ENCODE results near the gene LTA.
A peak's percentile ranks its signal among the peaks of the same experiment; 100 is the strongest.

LTA gene

GRCh38 chr6:31572041-31572911, at the start of gene LTA:
LTA (plus strand) TSS chr6:31572289; CDS start chr6:31572743, 454 bp downstream.
- peak; percentile 69 for DNase-seq (ENCODE audit: low read depth)

DNA sequence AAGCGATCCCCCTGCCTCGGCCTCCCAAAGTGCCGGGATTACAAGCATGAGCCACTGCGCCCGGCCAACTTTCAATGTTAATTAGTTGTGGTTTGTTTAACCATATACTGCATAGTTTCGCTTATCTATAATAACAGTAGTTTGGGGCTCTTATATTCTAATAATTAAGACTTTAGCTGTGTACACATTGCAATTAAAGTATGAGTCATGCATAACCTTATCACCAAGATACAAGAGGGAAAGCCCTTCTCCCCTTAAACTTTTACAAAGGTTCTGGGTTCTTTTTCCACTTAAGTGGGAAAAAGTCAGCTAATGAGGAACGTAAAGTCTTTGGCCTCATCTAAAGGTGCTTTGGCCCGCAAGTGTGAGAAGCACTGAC, 46.5 kb upstream of the LTA start:
- no peak for DNase-seq (ENCODE audit: low read depth)

DNA sequence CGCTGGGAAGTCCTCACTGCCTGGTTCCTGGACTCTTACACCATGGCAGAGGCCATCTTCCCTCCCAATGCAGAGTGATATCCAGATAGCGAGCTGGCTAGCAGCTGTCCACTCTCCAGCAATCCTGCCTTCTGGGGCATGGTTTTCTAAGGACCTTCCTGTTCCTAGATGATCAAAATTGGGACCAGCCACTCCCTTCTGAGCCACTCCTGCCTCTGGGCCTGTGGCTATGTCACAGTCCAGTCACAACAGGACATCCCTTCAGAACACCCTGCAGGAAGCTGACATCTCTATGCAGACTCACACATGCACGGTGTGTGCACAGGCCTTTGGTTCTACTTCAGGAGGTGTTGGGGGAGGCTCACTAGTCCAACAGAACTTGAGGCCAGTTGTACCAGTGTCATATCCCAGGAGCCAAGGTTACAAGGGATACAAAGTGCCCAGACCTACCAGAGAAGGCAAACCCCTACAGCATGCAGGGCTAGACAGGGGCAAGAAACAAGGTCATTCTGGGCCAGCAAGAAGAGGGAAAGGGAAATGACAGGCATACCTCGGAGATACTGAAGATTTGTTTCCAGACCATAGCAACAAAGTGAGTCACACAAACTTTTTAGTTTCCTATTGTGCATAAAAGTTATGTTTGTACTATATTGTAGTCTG, 46.0 kb upstream of the LTA start:
- DNase-seq (ENCODE audit: low read depth): no peak

DNA sequence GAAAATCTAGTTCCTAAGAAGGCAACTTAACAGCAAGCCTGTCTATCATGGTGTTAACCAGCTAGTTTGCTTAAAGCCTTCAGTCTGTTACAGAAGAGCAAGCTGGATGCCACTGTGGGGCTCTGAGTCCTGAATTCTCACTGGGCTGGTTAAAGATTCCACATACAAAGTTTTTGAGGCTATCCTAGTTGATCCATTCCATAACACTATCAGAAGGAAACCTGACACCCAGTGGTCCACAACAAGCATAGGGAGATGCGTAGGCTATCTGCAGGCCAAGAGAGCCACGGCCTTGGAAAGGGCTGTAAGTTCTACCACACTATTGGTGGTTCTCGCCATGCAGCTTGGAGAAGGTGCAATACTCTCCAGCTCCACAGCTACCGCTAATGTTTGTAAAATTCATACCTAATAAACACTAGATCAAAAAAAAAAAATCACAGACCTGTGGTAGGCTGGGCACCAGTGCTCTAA, 43.7 kb upstream of the LTA start:
- no peak for DNase-seq (ENCODE audit: low read depth)

- no peak for DNase-seq (ENCODE audit: low read depth)
Observed at GRCh38 chr6:31528821-31529328, 43.2 kb upstream of the LTA start, which contains the start of gene MCCD1. MCCD1 (plus strand) TSS chr6:31528962; CDS start chr6:31529015, 53 bp downstream.

DNA sequence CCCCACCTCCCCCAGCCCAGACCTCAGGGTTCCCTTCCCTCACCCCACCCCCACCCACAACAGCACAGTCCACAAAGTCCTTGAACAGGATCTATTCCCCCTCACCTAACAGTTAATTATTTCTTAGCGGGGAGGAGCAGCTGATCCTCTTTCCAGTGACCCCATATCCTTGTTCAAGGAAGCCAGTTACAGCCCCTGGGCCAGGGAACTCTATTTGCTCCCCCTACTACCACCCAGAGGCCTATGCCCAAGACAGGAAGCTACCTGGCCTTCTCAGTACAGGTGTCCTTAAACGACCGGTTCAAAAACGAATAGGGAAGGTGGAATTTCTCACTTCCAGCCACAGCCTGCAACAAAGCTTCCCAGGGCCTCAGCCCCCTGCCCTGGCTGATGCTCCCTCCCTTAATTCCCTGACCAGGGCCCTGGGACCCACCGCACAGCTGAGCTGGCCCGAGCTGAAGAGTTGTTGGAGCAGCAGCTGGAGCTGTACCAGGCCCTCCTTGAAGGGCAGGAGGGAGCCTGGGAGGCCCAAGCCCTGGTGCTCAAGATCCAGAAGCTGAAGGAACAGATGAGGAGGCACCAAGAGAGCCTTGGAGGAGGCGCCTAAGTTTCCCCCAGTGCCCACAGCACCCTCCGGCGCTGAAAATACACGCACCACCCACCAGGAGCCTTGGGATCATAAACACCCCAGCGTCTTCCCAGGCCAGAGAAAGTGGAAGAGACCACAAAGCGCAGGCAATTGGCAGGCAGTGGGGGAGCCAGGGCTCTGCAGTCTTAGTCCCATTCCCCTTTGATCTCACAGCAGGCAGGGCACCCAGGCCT, 42.5 kb upstream of the LTA start:
- DNase-seq (ENCODE audit: low read depth): no peak

DNA sequence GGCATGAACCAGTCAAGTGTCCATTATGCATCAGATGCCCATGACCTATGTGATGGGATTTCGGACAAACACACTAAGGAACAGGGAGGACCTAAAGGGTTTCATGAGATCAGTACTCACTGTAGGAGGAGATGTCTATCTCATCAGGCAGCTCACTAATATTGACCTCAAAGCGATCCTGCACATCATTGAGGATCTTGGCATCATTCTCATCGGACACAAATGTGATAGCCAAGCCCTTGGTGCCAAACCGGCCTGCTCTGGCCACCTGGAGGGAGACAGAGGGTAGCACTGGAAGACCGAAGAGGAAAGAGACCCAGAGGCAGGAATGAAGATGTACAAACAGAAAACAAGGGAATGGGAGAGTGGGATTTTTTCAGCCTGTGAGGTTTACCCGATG, 41.4 kb upstream of the LTA start:
- DNase-seq (ENCODE audit: low read depth): no peak

- DNase-seq (ENCODE audit: low read depth): no peak
Observed at GRCh38 chr6:31531162-31531561, 40.9 kb upstream of the LTA start.

GRCh38 chr6:31531771-31532643, 40.1 kb upstream of the LTA start:
- no peak for DNase-seq (ENCODE audit: low read depth)

DNA sequence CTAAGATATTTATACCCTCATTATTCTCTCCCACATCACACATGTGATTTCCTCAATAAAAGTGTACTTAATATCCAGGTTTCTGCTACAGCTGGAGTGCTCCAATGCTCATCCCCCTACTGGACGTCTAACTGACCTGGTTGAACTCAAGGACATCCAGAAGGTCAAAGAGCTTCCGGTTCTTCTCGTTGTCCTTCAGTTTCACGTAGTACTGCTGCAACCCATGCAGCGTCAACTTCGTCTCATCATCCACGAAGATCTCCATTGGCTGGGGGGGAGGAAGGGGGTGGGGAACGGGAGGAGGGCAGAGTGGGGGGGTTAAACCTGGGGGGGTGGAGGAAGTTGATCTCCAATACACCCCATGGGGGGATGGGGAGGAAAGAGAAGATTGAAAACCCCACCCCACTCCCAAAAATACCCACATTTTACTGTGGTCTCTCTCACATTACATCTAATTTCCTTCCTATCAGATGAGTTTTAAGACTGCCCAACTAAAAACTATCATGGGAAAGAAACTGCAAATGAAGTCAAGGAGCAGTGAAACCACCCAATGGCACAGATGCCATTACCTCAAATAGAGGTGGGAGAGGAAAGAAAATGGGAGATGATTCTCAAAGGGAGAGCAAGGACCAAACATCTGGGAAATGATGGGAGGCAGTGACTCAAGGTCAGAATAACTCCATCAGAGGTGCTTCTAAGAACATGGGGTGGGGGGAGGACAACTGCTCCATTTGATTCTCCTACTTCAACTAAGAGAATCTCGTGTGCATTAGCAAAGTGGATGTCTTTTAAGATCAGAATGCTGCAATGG, 39.2 kb upstream of the LTA start:
- DNase-seq (ENCODE audit: low read depth): no peak

GRCh38 chr6:31533455-31533841, 38.6 kb upstream of the LTA start:
- no peak for DNase-seq (ENCODE audit: low read depth)

DNA sequence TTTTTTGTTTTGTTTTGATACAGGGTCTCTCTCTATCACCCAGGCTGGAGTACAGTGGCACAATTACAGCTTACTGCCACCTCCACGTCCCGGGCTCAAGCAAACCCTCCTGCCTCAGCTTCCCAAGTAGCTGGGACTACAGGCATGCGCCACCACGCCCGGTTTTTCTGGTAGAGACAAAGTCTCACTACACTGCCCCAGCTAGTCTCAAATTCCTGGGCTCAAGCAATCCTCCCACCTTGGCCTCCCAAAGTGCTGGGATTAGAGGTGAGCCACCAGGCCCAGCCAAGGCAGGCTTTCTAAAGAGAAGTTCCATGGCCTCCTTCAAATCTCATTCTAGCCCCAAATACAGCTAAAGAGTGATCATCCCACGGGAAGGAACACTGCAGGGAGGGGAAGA, 38.1 kb upstream of the LTA start:
- DNase-seq (ENCODE audit: low read depth): no peak

DNA sequence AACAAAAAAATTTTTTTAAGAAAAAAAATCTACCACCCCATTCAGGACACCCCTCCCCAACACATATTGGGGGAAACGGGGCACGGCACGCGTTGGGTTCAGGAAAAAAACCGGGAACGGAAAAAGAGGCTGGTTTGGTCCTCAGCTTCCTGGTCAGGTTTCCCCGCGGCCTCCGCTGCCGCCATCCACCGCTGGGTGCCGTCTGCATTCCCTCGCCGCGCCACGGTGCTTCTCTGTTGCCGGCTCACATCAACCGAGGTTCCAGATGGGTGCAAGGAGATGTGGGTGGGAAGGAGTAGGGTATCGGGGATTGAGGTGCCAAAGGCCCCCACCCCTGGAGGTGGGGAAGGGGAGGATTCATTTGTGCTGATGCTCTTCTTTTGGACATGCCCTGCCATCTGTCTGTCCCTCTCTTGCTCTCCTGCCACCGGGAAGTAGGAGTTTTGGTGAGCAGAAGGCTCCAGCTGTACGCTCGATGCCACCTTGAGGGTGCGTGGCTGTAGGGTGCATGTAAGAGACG, 37.5 kb upstream of the LTA start:
- DNase-seq (ENCODE audit: low read depth): no peak

DNA sequence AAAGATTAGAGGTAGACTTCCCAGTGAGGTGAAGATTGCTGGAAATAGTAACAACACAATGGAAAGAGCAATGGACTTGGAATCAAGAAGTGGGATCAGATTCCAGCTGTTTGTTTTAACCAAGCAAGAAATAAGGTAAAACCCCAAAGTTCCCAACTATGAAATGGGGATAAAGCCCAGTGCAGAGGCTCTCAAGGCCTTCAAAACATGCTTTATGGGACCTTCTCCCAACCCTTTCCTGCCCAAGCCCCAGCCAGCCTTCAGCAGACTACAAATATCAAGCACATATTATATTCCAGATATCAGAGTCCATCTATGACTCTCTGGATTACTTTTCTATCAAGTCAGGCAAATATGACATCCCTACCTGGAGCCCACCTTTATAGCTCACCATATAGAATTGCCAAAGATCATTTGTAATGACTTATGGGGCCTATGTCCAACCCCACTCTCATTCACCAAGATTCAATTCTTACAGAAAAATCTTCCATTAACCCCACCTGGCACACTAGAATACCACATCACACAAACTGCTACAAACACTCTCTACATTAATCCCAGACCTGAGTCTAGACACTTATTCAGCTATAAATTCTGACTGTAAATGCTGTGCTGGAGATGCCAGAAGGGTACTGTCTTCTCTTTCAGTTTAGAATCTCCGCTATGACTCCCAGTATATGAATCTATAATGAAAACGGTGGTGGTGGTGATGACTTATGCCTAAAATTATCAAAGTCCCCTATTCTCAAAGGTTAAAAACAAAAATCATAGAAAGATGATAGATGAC, 36.4 kb upstream of the LTA start:
- no peak for DNase-seq (ENCODE audit: low read depth)

DNA sequence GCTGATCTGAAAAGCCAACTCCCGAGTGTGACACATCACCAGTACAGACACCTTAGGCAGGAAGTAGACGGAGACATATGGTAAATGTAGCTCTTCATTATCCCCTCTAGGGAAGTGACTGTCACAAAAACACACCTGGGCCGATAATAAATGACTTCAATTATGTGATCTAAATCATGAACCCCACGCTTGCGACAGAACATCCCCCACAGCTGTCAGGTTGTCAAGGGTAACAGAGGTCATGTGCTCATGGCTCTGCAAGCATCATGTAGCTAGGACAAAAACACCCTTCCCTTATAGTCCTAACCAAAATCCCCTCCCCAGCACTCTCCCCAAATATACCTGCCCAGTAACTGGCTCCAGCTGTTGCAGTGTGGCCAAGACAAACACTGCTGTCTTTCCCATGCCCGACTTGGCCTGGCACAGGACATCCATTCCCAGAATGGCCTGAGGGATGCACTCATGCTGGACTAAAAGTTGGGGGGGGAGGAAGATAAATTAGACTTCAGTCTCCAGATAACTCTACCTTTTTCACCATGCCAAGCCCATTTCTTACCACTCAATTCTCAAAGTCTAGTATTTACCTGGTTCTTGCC, 33.2 kb upstream of the LTA start:
- DNase-seq (ENCODE audit: low read depth): no peak

DNA sequence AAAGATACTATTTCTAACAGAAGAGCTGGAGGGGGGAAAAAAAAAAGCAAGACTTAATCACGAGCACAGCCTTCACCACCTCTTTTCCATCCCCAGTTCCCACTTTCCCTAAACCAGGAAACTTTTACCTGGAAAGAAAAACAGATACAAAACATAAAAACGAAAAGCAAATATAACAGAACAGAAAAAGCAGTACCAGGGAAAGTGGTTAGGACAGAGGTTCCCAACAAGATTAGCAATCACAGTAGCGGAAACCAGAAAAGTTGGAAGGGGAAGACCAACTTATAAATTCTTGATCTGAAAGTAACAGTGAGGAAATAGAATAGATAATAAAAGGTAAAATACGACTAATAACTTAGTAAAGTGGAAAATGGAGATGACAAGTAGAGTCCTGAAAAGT, 31.4 kb upstream of the LTA start:
- DNase-seq (ENCODE audit: low read depth): no peak

- peak; percentile 63 for DNase-seq (ENCODE audit: low read depth)
Observed at GRCh38 chr6:31541059-31541657, 30.9 kb upstream of the LTA start.
